Measurements from ENCODE around the gene LIMD2. TPM values are rescaled to one million over a fixed set of nuclear protein-coding genes. Genes with fewer than 3 reads are reported as not detected.

Gene LIMD2
- total RNA-seq, 1 experiment from 2014 or later = 8.0 TPM

DNA sequence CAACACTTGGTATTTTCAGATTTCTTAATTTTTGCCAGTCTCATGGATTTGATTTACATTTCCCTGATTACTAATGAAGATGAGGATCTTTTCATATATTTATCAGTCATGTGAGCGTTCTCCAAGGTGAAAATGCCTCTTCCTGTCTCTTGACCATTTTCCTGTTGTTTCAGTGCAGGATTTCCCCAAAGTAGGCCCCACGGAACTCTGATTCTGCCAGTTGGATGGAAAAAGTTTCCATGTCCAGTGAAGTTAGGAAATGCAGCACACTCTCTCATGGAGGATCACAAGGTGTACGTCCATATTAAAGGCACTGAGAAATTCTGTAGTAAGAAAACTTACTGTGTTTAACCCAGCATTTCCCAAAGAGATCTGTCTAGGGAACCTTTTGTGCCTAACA, 16.5 kb upstream of the LIMD2 start:
- no peaks in the 10 kb centered on the region for H3K27me3 Mint-ChIP-seq (ENCODE audit: unreplicated experiment)
- no TSS peak for BruUV-seq (replicated peaks)
- no peaks in the 10 kb centered on the region for H3K4me1 Mint-ChIP-seq (ENCODE audit: low read depth, unreplicated experiment)
- intact Hi-C loops (cut with micrococcal nuclease; ENCODE audit: unreplicated experiment) = no loop called here
- H3K36me3 Mint-ChIP-seq (ENCODE audit: insufficient read depth, unreplicated experiment) = no peaks in the 10 kb centered on the region
- no peaks in the 10 kb centered on the region for H3K9me3 Mint-ChIP-seq (ENCODE audit: low read depth, unreplicated experiment)
- no peak overlapping the region for H3K4me3 Mint-ChIP-seq (ENCODE audit: low read depth, unreplicated experiment)
- no peak for DNase-seq
- TF ChIP-seq, protein P1, sequence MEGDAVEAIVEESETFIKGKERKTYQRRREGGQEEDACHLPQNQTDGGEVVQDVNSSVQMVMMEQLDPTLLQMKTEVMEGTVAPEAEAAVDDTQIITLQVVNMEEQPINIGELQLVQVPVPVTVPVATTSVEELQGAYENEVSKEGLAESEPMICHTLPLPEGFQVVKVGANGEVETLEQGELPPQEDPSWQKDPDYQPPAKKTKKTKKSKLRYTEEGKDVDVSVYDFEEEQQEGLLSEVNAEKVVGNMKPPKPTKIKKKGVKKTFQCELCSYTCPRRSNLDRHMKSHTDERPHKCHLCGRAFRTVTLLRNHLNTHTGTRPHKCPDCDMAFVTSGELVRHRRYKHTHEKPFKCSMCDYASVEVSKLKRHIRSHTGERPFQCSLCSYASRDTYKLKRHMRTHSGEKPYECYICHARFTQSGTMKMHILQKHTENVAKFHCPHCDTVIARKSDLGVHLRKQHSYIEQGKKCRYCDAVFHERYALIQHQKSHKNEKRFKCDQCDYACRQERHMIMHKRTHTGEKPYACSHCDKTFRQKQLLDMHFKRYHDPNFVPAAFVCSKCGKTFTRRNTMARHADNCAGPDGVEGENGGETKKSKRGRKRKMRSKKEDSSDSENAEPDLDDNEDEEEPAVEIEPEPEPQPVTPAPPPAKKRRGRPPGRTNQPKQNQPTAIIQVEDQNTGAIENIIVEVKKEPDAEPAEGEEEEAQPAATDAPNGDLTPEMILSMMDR (IDR thresholded peaks at IDR 0.05; ENCODE audit: unreplicated experiment) = no peak
- no peak overlapping the region for H3K27ac Mint-ChIP-seq (ENCODE audit: unreplicated experiment)
- CTCF ChIA-PET = interaction anchor here (0.7 kb wide), 1 partner anchor 31 kb away, joined by 4 read pairs; no protein-coding TSS in a partner anchor

GRCh38 chr17:63714550-63715277, 14.8 kb upstream of the LIMD2 start:
- TF ChIP-seq, protein P1 (IDR thresholded peaks at IDR 0.05; ENCODE audit: unreplicated experiment) = no peak
- H3K27ac Mint-ChIP-seq (ENCODE audit: unreplicated experiment) = no peak overlapping the region
- H3K27me3 Mint-ChIP-seq (ENCODE audit: unreplicated experiment) = no peaks in the 10 kb centered on the region
- CTCF ChIA-PET = no interaction called here
- intact Hi-C loops (cut with micrococcal nuclease; ENCODE audit: unreplicated experiment) = no loop called here
- BruUV-seq (replicated peaks) = no TSS peak
- H3K4me3 Mint-ChIP-seq (ENCODE audit: low read depth, unreplicated experiment) = no peak overlapping the region
- no peak for DNase-seq
- H3K9me3 Mint-ChIP-seq (ENCODE audit: low read depth, unreplicated experiment) = no peaks in the 10 kb centered on the region
- no peaks in the 10 kb centered on the region for H3K4me1 Mint-ChIP-seq (ENCODE audit: low read depth, unreplicated experiment)
- H3K36me3 Mint-ChIP-seq (ENCODE audit: insufficient read depth, unreplicated experiment) = no peaks in the 10 kb centered on the region

- no peaks in the 10 kb centered on the region for H3K4me1 Mint-ChIP-seq (ENCODE audit: low read depth, unreplicated experiment)
- H3K36me3 Mint-ChIP-seq (ENCODE audit: insufficient read depth, unreplicated experiment) = no peaks in the 10 kb centered on the region
- no peak for DNase-seq
- intact Hi-C loops (cut with micrococcal nuclease; ENCODE audit: unreplicated experiment) = no loop called here
- CTCF ChIA-PET = interaction anchor here (0.7 kb wide), 1 partner anchor 8 kb away, joined by 4 read pairs; no protein-coding TSS in a partner anchor
- H3K27ac Mint-ChIP-seq (ENCODE audit: unreplicated experiment) = no peak overlapping the region
- TF ChIP-seq, protein P1 (IDR thresholded peaks at IDR 0.05; ENCODE audit: unreplicated experiment) = no peak
- H3K9me3 Mint-ChIP-seq (ENCODE audit: low read depth, unreplicated experiment) = no peaks in the 10 kb centered on the region
- no TSS peak for BruUV-seq (replicated peaks)
- no peak overlapping the region for H3K4me3 Mint-ChIP-seq (ENCODE audit: low read depth, unreplicated experiment)
- no peaks in the 10 kb centered on the region for H3K27me3 Mint-ChIP-seq (ENCODE audit: unreplicated experiment)
These were observed 9.2 kb upstream of the LIMD2 start for GRCh38 chr17:63709110-63709509.

- intact Hi-C loops (cut with micrococcal nuclease; ENCODE audit: unreplicated experiment) = no loop called here
- TF ChIP-seq, protein P1 (IDR thresholded peaks at IDR 0.05; ENCODE audit: unreplicated experiment) = no peak
- Mint-ChIP-seq H3K4me3 (ENCODE audit: low read depth, unreplicated experiment) (no peak overlapping the region), H3K4me1 (ENCODE audit: low read depth, unreplicated experiment) (no peaks in the 10 kb centered on the region), H3K27ac (ENCODE audit: unreplicated experiment) (no peak overlapping the region), H3K9me3 (ENCODE audit: low read depth, unreplicated experiment) (no peaks in the 10 kb centered on the region), H3K27me3 (ENCODE audit: unreplicated experiment) (no peaks in the 10 kb centered on the region), H3K36me3 (ENCODE audit: insufficient read depth, unreplicated experiment) (no peaks in the 10 kb centered on the region)
- no peak for DNase-seq
- no TSS peak for BruUV-seq (replicated peaks)
- CTCF ChIA-PET = no interaction called here
These were observed 7.2 kb upstream of the LIMD2 start for GRCh38 chr17:63707151-63707550.

Measured in Calu3 (cell line).